SU-DHL-6 (cell line): ENCODE measurements around the gene SLC39A8.

Source experiments
- H2AFZ ChIP-seq: fragments of 200-600 bp; sonication (generic); 2 replicates; pipeline ENCODE4 v1.6.1; 2014; ENCODE audit warnings: low read depth, mild to moderate bottlenecking, moderate library complexity, mixed read lengths, antibody characterized with exemption, low read length; ENCODE audit not compliant: severe bottlenecking
- H3F3A ChIP-seq: fragments of 200-600 bp; shearing (Covaris generic); 2 replicates; pipeline ENCODE4 v1.6.0; 2016; ENCODE audit warnings: antibody characterized with exemption, mild to moderate bottlenecking; ENCODE audit not compliant: insufficient read depth
- H3K27ac ChIP-seq: fragments of 200-600 bp; sonication (generic); 2 replicates; pipeline ENCODE4 v1.5.1; 2016; ENCODE audit warnings: low read depth, mild to moderate bottlenecking, low read length, moderate library complexity, mixed read lengths
- H3K27me3 ChIP-seq: fragments of 200-600 bp; sonication (generic), shearing (Covaris generic); 2 replicates; pipeline ENCODE4 v1.6.0; 2014; ENCODE audit warnings: mild to moderate bottlenecking, low read length
- H3K36me3 ChIP-seq: fragments of 200-600 bp; sonication (generic); 2 replicates; pipeline ENCODE4 v1.6.1; 2014; ENCODE audit warnings: mild to moderate bottlenecking, low read length, mixed read lengths
- H3K4me2 ChIP-seq: fragments of 300-600, 200-600 bp; shearing (Covaris generic), sonication (generic); 2 replicates; pipeline ENCODE4 v1.6.0; 2014; ENCODE audit warnings: low read length, low read depth, mild to moderate bottlenecking; ENCODE audit not compliant: poor library complexity, severe bottlenecking
- H3K4me3 ChIP-seq: fragments of 200-600 bp; sonication (generic); 2 replicates; pipeline ENCODE4 v1.5.1; 2014; ENCODE audit warnings: antibody characterized with exemption, low read length, mild to moderate bottlenecking, mixed read lengths; ENCODE audit not compliant: insufficient read depth, poor library complexity, severe bottlenecking
- H3K79me2 ChIP-seq: fragments of 200-600 bp; sonication (generic); 2 replicates; pipeline ENCODE4 v1.6.1; 2014; ENCODE audit warnings: mild to moderate bottlenecking, low read length, moderate library complexity; ENCODE audit not compliant: insufficient read depth
- H3K9ac ChIP-seq: fragments of 200-600 bp; sonication (generic); 2 replicates; pipeline ENCODE4 v1.7.0; 2014; ENCODE audit warnings: mild to moderate bottlenecking, low read length
- H3K9me2 ChIP-seq: fragments of 200-600 bp; sonication (generic); replicated peaks from 2 replicates; pipeline ENCODE4 v1.6.1; 2014; ENCODE audit warnings: low read length; ENCODE audit not compliant: insufficient read depth
- H3K9me3 ChIP-seq: fragments of 200-600 bp; sonication (generic); 2 replicates; pipeline ENCODE4 v1.6.1; 2014; ENCODE audit warnings: low read length, mixed read lengths; ENCODE audit not compliant: insufficient read depth
- H4K20me1 ChIP-seq: fragments of 200-600 bp; sonication (generic); 2 replicates; pipeline ENCODE4 v1.6.1; 2014; ENCODE audit warnings: low read depth, mild to moderate bottlenecking, antibody characterized with exemption, low read length, moderate library complexity, mixed read lengths
- CTCF ChIP-seq: fragments of 200-600 bp; sonication (generic); IDR thresholded peaks from one replicate; pipeline ENCODE4 v1.5.1; 2017; ENCODE audit warnings: antibody characterized with exemption, mild to moderate bottlenecking, low read length, moderate library complexity; ENCODE audit not compliant: insufficient read depth, poor library complexity, severe bottlenecking
- EZH2phosphoT487 ChIP-seq: fragments of 200-600 bp; sonication (generic), shearing (Covaris generic); conservative IDR thresholded peaks from 2 replicates; pipeline ENCODE4 v1.6.1; 2018; ENCODE audit warnings: mild to moderate bottlenecking, antibody characterized with exemption, low read length, moderate library complexity, mixed read lengths

SLC39A8 gene

GRCh38 chr4:102334624-102335023 is 10.7 kb downstream of the SLC39A8 start:
- H3K27me3 ChIP-seq: no peaks in the 10 kb centered on the region
- H3K4me2 ChIP-seq: no peak overlapping the region
- no peak overlapping the region for H3K27ac ChIP-seq
- TF ChIP-seq EZH2phosphoT487 (no peak), CTCF (no peak)
- no peak overlapping the region for H2AFZ ChIP-seq
- H3K9me3 ChIP-seq: no peaks in the 10 kb centered on the region
- H3K36me3 ChIP-seq: no peaks in the 10 kb centered on the region
- no peaks in the 10 kb centered on the region for H3K9me2 ChIP-seq
- no peaks in the 10 kb centered on the region for H4K20me1 ChIP-seq
- no peak overlapping the region for H3K4me3 ChIP-seq
- H3K9ac ChIP-seq: no peak overlapping the region
- H3K79me2 ChIP-seq: peaks cover 12% of the 10 kb centered on the region; the same call in 1 of the 2 replicates
- H3F3A ChIP-seq: no peaks in the 10 kb centered on the region

- H3K79me2 ChIP-seq: peaks cover 9% of the 10 kb centered on the region; the same call in 1 of the 2 replicates
Observed at GRCh38 chr4:102333787-102334186, 11.5 kb downstream of the SLC39A8 start.

GRCh38 chr4:102328045-102328444 is 17.2 kb downstream of the SLC39A8 start:
- Histone ChIP-seq H3K9me2 (no peaks in the 10 kb centered on the region), H3K9ac (no peak overlapping the region), H2AFZ (no peak overlapping the region), H3K27me3 (no peaks in the 10 kb centered on the region), H3K36me3 (no peaks in the 10 kb centered on the region), H3K4me2 (no peak overlapping the region), H3K79me2 (peaks cover 5% of the 10 kb centered on the region; the same call in 1 of the 2 replicates), H4K20me1 (no peaks in the 10 kb centered on the region), H3K9me3 (no peaks in the 10 kb centered on the region), H3K4me3 (no peak overlapping the region), H3K27ac (no peak overlapping the region), H3F3A (no peaks in the 10 kb centered on the region)
- no peak for TF ChIP-seq CTCF
- TF ChIP-seq EZH2phosphoT487: no peak

More at GRCh38 chr4:102333787-102334186, 11.5 kb downstream of the SLC39A8 start:
- Histone ChIP-seq H2AFZ (no peak overlapping the region), H3F3A (no peaks in the 10 kb centered on the region), H3K9me2 (no peaks in the 10 kb centered on the region), H3K4me2 (no peak overlapping the region), H3K27me3 (no peaks in the 10 kb centered on the region), H3K9ac (no peak overlapping the region), H3K9me3 (no peaks in the 10 kb centered on the region), H4K20me1 (no peaks in the 10 kb centered on the region), H3K4me3 (no peak overlapping the region), H3K36me3 (no peaks in the 10 kb centered on the region), H3K27ac (no peak overlapping the region)
- no peak for TF ChIP-seq CTCF
- TF ChIP-seq EZH2phosphoT487: no peak
